Esophagus squamous epithelium (tissue), 4 donors: Measurements from ENCODE around the gene HMG20A.

Source experiments
- CTCF ChIP-seq, 6 experiments: fragments of 450-650 bp in 4 of 6; fragments of 200-600 bp in 2 of 6; sonication (generic) in 2 of 6; IDR thresholded peaks; one replicate each; pipeline ENCODE4 v1.5.1; 2016 to 2019; ENCODE audit warnings: antibody characterized with exemption in 6 of 6, mild to moderate bottlenecking in 4 of 6, moderate library complexity in 4 of 6
- POLR2A ChIP-seq, 4 donors: fragments of 450-650 bp; IDR thresholded peaks; one replicate each; pipeline ENCODE4 v1.6.1; 2017; ENCODE audit warnings: antibody characterized with exemption in 4 of 4, mild to moderate bottlenecking in 4 of 4, moderate library complexity in 3 of 4

- no peak for TF ChIP-seq CTCF (IDR thresholded peaks at IDR 0.05)
- TF ChIP-seq POLR2A (IDR thresholded peaks at IDR 0.05): no peak
Observed at GRCh38 chr15:77384086-77384485, 36.6 kb upstream of the HMG20A start.
